ENCODE data around the gene CCS.

CCS gene

GRCh38 chr11:66636411-66636810 lies 43.4 kb downstream of the CCS start:
- Histone ChIP-seq H3K4me2 (ENCODE audit: low read length) (no peak overlapping the region), H3K36me3 (ENCODE audit: control insufficient read depth, low read length) (peaks cover 78% of the 10 kb centered on the region), H3K27ac (ENCODE audit: low read depth, low read length) (peak overlapping the region; percentile 15; the same call in 1 of the 2 replicates), H3K27me3 (ENCODE audit: control insufficient read depth, low read length) (no peaks in the 10 kb centered on the region), H3F3A (ENCODE audit: control insufficient read depth, insufficient read depth) (peaks cover 55% of the 10 kb centered on the region), H4K20me1 (ENCODE audit: control insufficient read depth, insufficient read depth, low read depth, low read length) (peaks cover 34% of the 10 kb centered on the region), H3K9me2 (replicated peaks; ENCODE audit: control insufficient read depth, low read length) (no peaks in the 10 kb centered on the region), H3K9me3 (ENCODE audit: control insufficient read depth, insufficient read depth, low read length) (no peaks in the 10 kb centered on the region), H3K4me1 (ENCODE audit: control insufficient read depth, low read length) (peaks cover 39% of the 10 kb centered on the region), H3K79me2 (ENCODE audit: control insufficient read depth, low read length) (peaks cover 97% of the 10 kb centered on the region), H3K4me3 (ENCODE audit: low read length) (no peak overlapping the region)
- TF ChIP-seq EZH2phosphoT487 (IDR thresholded peaks at IDR 0.05; ENCODE audit: borderline replicate concordance, low read length) (no peak), CTCF (IDR thresholded peaks at IDR 0.05; ENCODE audit: low read depth, low read length, poor library complexity, severe bottlenecking) (no peak)

GRCh38 chr11:66637557-66638176 lies 44.7 kb downstream of the CCS start:
- TF ChIP-seq CTCF (IDR thresholded peaks at IDR 0.05; ENCODE audit: low read depth, low read length, poor library complexity, severe bottlenecking) = no peak
- no peak for TF ChIP-seq EZH2phosphoT487 (IDR thresholded peaks at IDR 0.05; ENCODE audit: borderline replicate concordance, low read length)
- Histone ChIP-seq H3K36me3 (ENCODE audit: control insufficient read depth, low read length) (peaks cover 78% of the 10 kb centered on the region), H3K9me3 (ENCODE audit: control insufficient read depth, insufficient read depth, low read length) (no peaks in the 10 kb centered on the region), H3K9me2 (replicated peaks; ENCODE audit: control insufficient read depth, low read length) (no peaks in the 10 kb centered on the region), H3K27ac (ENCODE audit: low read depth, low read length) (peak overlapping the region; percentile 55), H4K20me1 (ENCODE audit: control insufficient read depth, insufficient read depth, low read depth, low read length) (peaks cover 40% of the 10 kb centered on the region), H3K27me3 (ENCODE audit: control insufficient read depth, low read length) (no peaks in the 10 kb centered on the region), H3F3A (ENCODE audit: control insufficient read depth, insufficient read depth) (peaks cover 53% of the 10 kb centered on the region), H3K4me1 (ENCODE audit: control insufficient read depth, low read length) (peaks cover 51% of the 10 kb centered on the region), H3K4me3 (ENCODE audit: low read length) (peak overlapping the region; percentile 98), H3K4me2 (ENCODE audit: low read length) (peak overlapping the region; percentile 78), H3K79me2 (ENCODE audit: control insufficient read depth, low read length) (peaks cover 97% of the 10 kb centered on the region)

GRCh38 chr11:66638177-66639065 lies 45.4 kb downstream of the CCS start, which contains the start of gene RBM4:
TSS of gene RBM4 (plus strand) at chr11:66638703. CDS start at chr11:66639712, 1,009 bp downstream.
- Histone ChIP-seq H3K27ac (ENCODE audit: low read depth, low read length) (peak within 1 kb of the TSS; percentile 74), H3K4me2 (ENCODE audit: low read length) (peak within 1 kb of the TSS; percentile 78), H3K9me2 (replicated peaks; ENCODE audit: control insufficient read depth, low read length) (no peaks in the 10 kb centered on the region), H3K27me3 (ENCODE audit: control insufficient read depth, low read length) (no peaks in the 10 kb centered on the region), H3K4me1 (ENCODE audit: control insufficient read depth, low read length) (peaks cover 55% of the 10 kb centered on the region), H3K9me3 (ENCODE audit: control insufficient read depth, insufficient read depth, low read length) (no peaks in the 10 kb centered on the region), H3F3A (ENCODE audit: control insufficient read depth, insufficient read depth) (peaks cover 51% of the 10 kb centered on the region), H3K36me3 (ENCODE audit: control insufficient read depth, low read length) (peaks cover 78% of the 10 kb centered on the region), H3K79me2 (ENCODE audit: control insufficient read depth, low read length) (peaks cover 97% of the 10 kb centered on the region), H4K20me1 (ENCODE audit: control insufficient read depth, insufficient read depth, low read depth, low read length) (peaks cover 48% of the 10 kb centered on the region), H3K4me3 (ENCODE audit: low read length) (peak within 1 kb of the TSS; percentile 98)
- no peak for TF ChIP-seq EZH2phosphoT487 (IDR thresholded peaks at IDR 0.05; ENCODE audit: borderline replicate concordance, low read length)
- no peak for TF ChIP-seq CTCF (IDR thresholded peaks at IDR 0.05; ENCODE audit: low read depth, low read length, poor library complexity, severe bottlenecking)
